Nephron (organoid): Measurements from ENCODE around the gene SH3PXD2A.

ENCODE experiments used
- H3K27ac Mint-ChIP-seq, 3 experiments: 2 replicates each; pipeline ENCODE4 v1.8.0; 2020; ENCODE audit warnings: mixed read lengths in 3 of 3, mild to moderate bottlenecking in 2 of 3, moderate library complexity in 1 of 3
- H3K27me3 Mint-ChIP-seq: 2 replicates; pipeline ENCODE4 v1.8.0; 2021; ENCODE audit warnings: low read depth, mild to moderate bottlenecking, moderate library complexity, mixed read lengths
- H3K36me3 Mint-ChIP-seq: 2 replicates; pipeline ENCODE4 v1.8.0; 2020; ENCODE audit warnings: low read depth, mixed read lengths
- H3K4me1 Mint-ChIP-seq: 2 replicates; pipeline ENCODE4 v1.8.0; 2020; ENCODE audit warnings: mixed read lengths
- H3K4me3 Mint-ChIP-seq, 3 experiments: 2 replicates each; pipeline ENCODE4 v1.8.0; 2020; ENCODE audit warnings: mild to moderate bottlenecking in 3 of 3, mixed read lengths in 3 of 3, moderate library complexity in 2 of 3
- H3K9me3 Mint-ChIP-seq: 2 replicates; pipeline ENCODE4 v1.8.0; 2020; ENCODE audit warnings: mixed read lengths
- CTCF ChIP-seq, 3 experiments: fragments of 200-600 bp; sonication (generic); IDR thresholded peaks; one replicate each; pipeline ENCODE4 v1.5.0; 2021; ENCODE audit warnings: antibody characterized with exemption in 3 of 3; ENCODE audit not compliant: unreplicated experiment in 3 of 3

The SH3PXD2A gene

GRCh38 chr10:103837370-103838069 is 17.9 kb downstream of the SH3PXD2A start:
- Mint-ChIP-seq H3K27me3 (peaks cover 4% of the 10 kb centered on the region), H3K4me1 (peaks cover 79% of the 10 kb centered on the region), H3K9me3 (peaks cover 3% of the 10 kb centered on the region), H3K36me3 (peaks cover 3% of the 10 kb centered on the region), H3K4me3 (no peak overlapping the region), H3K27ac (peak overlapping the region in 2 of 3 experiments; percentile 32 to 76)
- TF ChIP-seq CTCF (IDR thresholded peaks at IDR 0.05; ENCODE audit: unreplicated experiment in 3 of 3): no peak

GRCh38 chr10:103836861-103837260 is 18.5 kb downstream of the SH3PXD2A start:
- Mint-ChIP-seq H3K4me3 (no peak overlapping the region), H3K4me1 (peaks cover 76% of the 10 kb centered on the region), H3K27me3 (peaks cover 4% of the 10 kb centered on the region), H3K27ac (peak overlapping the region in 2 of 3 experiments; percentile 23 to 32), H3K36me3 (peaks cover 3% of the 10 kb centered on the region), H3K9me3 (peaks cover 4% of the 10 kb centered on the region)
- no peak for TF ChIP-seq CTCF (IDR thresholded peaks at IDR 0.05; ENCODE audit: unreplicated experiment in 3 of 3)

- H3K36me3 Mint-ChIP-seq: peaks cover 3% of the 10 kb centered on the region
- H3K9me3 Mint-ChIP-seq: peaks cover 5% of the 10 kb centered on the region
- H3K27ac Mint-ChIP-seq: peak overlapping the region; percentile 3 to 32 (median 23)
- H3K4me3 Mint-ChIP-seq: peak overlapping the region in 1 of 3 experiments; percentile 0
- H3K27me3 Mint-ChIP-seq: peaks cover 3% of the 10 kb centered on the region
- H3K4me1 Mint-ChIP-seq: peaks cover 70% of the 10 kb centered on the region
- no peak for TF ChIP-seq CTCF (IDR thresholded peaks at IDR 0.05; ENCODE audit: unreplicated experiment in 3 of 3)
Observed at GRCh38 chr10:103836273-103836672, 19.1 kb downstream of the SH3PXD2A start.

- Mint-ChIP-seq H3K4me1 (peaks cover 67% of the 10 kb centered on the region), H3K9me3 (peaks cover 5% of the 10 kb centered on the region), H3K27me3 (no peaks in the 10 kb centered on the region), H3K4me3 (peak overlapping the region in 1 of 3 experiments; percentile 6), H3K27ac (peak overlapping the region; percentile 23 to 60 (median 34)), H3K36me3 (peaks cover 3% of the 10 kb centered on the region)
- no peak for TF ChIP-seq CTCF (IDR thresholded peaks at IDR 0.05; ENCODE audit: unreplicated experiment in 3 of 3)
Observed at GRCh38 chr10:103835096-103836050, 20.0 kb downstream of the SH3PXD2A start.

GRCh38 chr10:103834436-103835095 is 20.8 kb downstream of the SH3PXD2A start:
- Mint-ChIP-seq H3K27ac (peak overlapping the region in 2 of 3 experiments; percentile 23 to 25), H3K36me3 (peaks cover 3% of the 10 kb centered on the region), H3K9me3 (peaks cover 5% of the 10 kb centered on the region), H3K4me1 (peaks cover 67% of the 10 kb centered on the region), H3K4me3 (no peak overlapping the region), H3K27me3 (no peaks in the 10 kb centered on the region)
- no peak for TF ChIP-seq CTCF (IDR thresholded peaks at IDR 0.05; ENCODE audit: unreplicated experiment in 3 of 3)
